Daoy (cell line): Measurements from ENCODE around the gene CCDC185. TPM values are rescaled to one million over a fixed set of nuclear protein-coding genes. Genes with fewer than 3 reads are reported as not detected.
"Not testable (repeated sequence)": the region's sequence is repeated elsewhere in the genome, so short reads cannot be mapped to it uniquely, and the experiment has no call there.

ENCODE experiments used
- DNase-seq: peaks from one replicate; pipeline ENCODE4 v3.0.0-alpha.2; 2015; ENCODE audit warnings: low read depth
- total RNA-seq: library from RNA; depleted of rRNA; stranded (reverse); fragments of >200 nt; shearing (Covaris generic); gene quantifications from 2 replicates; pipeline ENCODE4 v1.2.3, GENCODE V29; 2014

CCDC185 gene
- total RNA-seq, 1 experiment from 2014 or later = 0.11 TPM

- DNase-seq = no peak
Measured at GRCh38 chr1:223394242-223394641, 1.0 kb downstream of the CCDC185 start.

- DNase-seq = no peak
Measured at GRCh38 chr1:223394706-223395105, 1.5 kb downstream of the CCDC185 start.

GRCh38 chr1:223399393-223399792, 6.2 kb downstream of the CCDC185 start:
- DNase-seq = not testable (repeated sequence)

- peak; percentile 73 for DNase-seq
Measured at GRCh38 chr1:223401873-223402789, 8.9 kb downstream of the CCDC185 start.

GRCh38 chr1:223402790-223403142, 9.6 kb downstream of the CCDC185 start:
- peak; percentile 30 for DNase-seq

GRCh38 chr1:223403184-223403815, 10.1 kb downstream of the CCDC185 start:
- DNase-seq = peak; percentile 21

GRCh38 chr1:223405507-223405906, 12.3 kb downstream of the CCDC185 start:
- no peak for DNase-seq

GRCh38 chr1:223410036-223410435, 16.8 kb downstream of the CCDC185 start:
- no peak for DNase-seq

- DNase-seq = no peak
Measured at GRCh38 chr1:223411309-223411708, 18.1 kb downstream of the CCDC185 start.

GRCh38 chr1:223411710-223412109, 18.5 kb downstream of the CCDC185 start:
- no peak for DNase-seq

GRCh38 chr1:223413216-223413615, 20.0 kb downstream of the CCDC185 start:
- DNase-seq = no peak

GRCh38 chr1:223417444-223417843, 24.2 kb downstream of the CCDC185 start:
- DNase-seq = no peak

GRCh38 chr1:223417903-223418663, 24.9 kb downstream of the CCDC185 start:
- DNase-seq = no peak

GRCh38 chr1:223419115-223419514, 25.9 kb downstream of the CCDC185 start:
- no peak for DNase-seq

- DNase-seq = no peak
Measured at GRCh38 chr1:223419561-223419960, 26.3 kb downstream of the CCDC185 start.

- no peak for DNase-seq
Measured at GRCh38 chr1:223421025-223421424, 27.8 kb downstream of the CCDC185 start.

- DNase-seq = no peak
Measured at GRCh38 chr1:223421676-223422075, 28.5 kb downstream of the CCDC185 start.

GRCh38 chr1:223422911-223423310, 29.7 kb downstream of the CCDC185 start:
- no peak for DNase-seq

- peak; percentile 11 for DNase-seq
Measured at GRCh38 chr1:223423641-223424233, 30.5 kb downstream of the CCDC185 start.

GRCh38 chr1:223425550-223425949, 32.3 kb downstream of the CCDC185 start:
- no peak for DNase-seq

GRCh38 chr1:223426936-223427335, 33.7 kb downstream of the CCDC185 start:
- no peak for DNase-seq

- peak; percentile 59 for DNase-seq
Measured at GRCh38 chr1:223429313-223429731, 36.1 kb downstream of the CCDC185 start.
